NT2/D1 (cell line): ENCODE data around the gene SASS6.

Experiments
- SUZ12 ChIP-seq: IDR thresholded peaks from 2 replicates; pipeline ENCODE4 v1.6.1; 2011; ENCODE audit not compliant: insufficient read length, insufficient read depth; ENCODE audit errors: extremely low read depth
- YY1 ChIP-seq: IDR thresholded peaks from 2 replicates; pipeline ENCODE4 v1.6.1; 2011; ENCODE audit not compliant: insufficient read length, insufficient read depth
- ZNF274 ChIP-seq: IDR thresholded peaks from 2 replicates; pipeline ENCODE4 v1.6.1; 2011; ENCODE audit warnings: mild to moderate bottlenecking, low read depth, low read length

DNA sequence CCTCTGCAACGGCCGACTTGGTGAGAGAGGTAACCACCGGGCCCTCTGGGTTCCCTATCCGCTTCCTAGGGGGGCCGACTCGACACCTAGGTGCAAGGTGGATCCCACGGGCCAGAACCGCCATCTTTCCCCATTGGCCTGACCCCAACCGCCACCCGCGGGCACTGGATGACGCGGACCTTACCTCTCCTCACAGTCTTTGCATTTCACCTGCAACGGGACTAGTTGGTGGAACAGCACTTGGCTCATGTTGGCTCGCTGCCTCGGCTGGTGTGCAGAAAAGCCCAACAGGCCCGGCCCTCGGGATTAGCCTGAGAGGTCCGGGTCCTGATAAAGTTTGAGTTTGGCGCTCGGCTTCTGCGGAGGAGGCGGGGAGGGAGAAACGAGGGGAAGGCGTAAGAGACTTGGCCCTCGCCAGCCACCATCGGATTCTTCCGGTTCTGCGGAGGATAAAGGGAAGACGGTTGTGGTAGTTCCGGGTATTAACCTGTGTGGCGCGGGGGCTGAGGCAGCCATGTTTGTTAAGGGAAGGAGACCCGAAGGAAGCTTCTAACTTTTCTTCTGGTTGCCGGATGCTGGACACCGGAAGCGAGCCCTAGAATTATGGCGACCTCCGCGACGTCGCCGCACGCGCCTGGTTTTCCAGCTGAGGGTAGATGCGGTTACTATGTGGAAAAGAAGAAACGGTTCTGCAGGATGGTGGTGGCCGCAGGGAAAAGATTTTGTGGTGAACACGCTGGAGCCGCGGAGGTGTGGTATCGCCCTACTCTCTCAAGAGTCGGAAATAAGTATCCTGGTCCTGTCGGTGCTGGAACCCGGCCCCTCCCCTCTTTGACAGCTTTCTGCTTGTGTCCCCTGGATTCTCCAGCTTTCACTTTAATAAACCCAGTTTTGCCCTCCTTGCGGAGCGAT lies at the start of gene SASS6, which contains the start of gene TRMT13:
- TF ChIP-seq SUZ12 (no peak), YY1 (peak; percentile 98), ZNF274 (no peak)
